ENCODE results near the gene NOXO1.

DNA sequence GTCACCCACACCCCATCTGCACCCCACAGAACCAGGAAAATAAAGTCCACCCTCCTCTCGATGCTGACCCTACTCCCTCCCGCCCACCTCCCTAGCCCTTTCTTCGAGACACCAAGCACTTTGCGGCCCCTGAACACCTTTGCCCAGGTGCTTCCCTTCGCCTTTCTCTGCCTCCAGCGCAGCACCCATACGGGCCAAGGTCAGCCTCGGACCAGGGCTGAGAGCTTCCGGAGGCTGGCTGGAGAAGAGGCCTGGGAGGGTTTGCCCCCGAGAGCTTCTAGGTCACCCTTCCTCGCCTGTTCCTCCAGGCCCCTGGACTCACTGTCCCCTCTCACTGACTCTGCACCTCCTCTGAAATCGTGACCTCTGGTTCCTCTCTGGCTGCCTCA is 42.8 kb upstream of the NOXO1 start:
- TF ChIP-seq GATA3 (IDR thresholded peaks at IDR 0.05; ENCODE audit: low read depth, low read length) (no peak), GATA2 (IDR thresholded peaks at IDR 0.05; ENCODE audit: low read depth, low read length) (no peak)

Data from SH-SY5Y (cell line).